DOHH2 (cell line): ENCODE data around the gene NPTN.

Source experiments
- H3F3A ChIP-seq: fragments of 200-600 bp; sonication (generic), shearing (Covaris generic); 2 replicates; pipeline ENCODE4 v1.6.0; 2016; ENCODE audit warnings: antibody characterized with exemption, mild to moderate bottlenecking; ENCODE audit not compliant: control insufficient read depth, insufficient read depth
- H3K27ac ChIP-seq: fragments of 200-600 bp; sonication (generic); 2 replicates; pipeline ENCODE4 v1.5.1; 2014; ENCODE audit warnings: low read depth, mild to moderate bottlenecking, low read length, moderate library complexity
- H3K27me3 ChIP-seq: fragments of 200-600 bp; sonication (generic); 2 replicates; pipeline ENCODE4 v1.6.1; 2014; ENCODE audit warnings: mild to moderate bottlenecking, low read length, mixed read lengths; ENCODE audit not compliant: control insufficient read depth
- H3K36me3 ChIP-seq: fragments of 200-600 bp; sonication (generic); 2 replicates; pipeline ENCODE4 v1.6.1; 2014; ENCODE audit warnings: mild to moderate bottlenecking, low read length, moderate library complexity, mixed read lengths; ENCODE audit not compliant: control insufficient read depth
- H3K4me1 ChIP-seq: fragments of 200-600 bp; sonication (generic); 2 replicates; pipeline ENCODE4 v1.6.1; 2014; ENCODE audit warnings: mild to moderate bottlenecking, low read length, mixed read lengths; ENCODE audit not compliant: control insufficient read depth
- H3K4me2 ChIP-seq: fragments of 200-600 bp; sonication (generic); 2 replicates; pipeline ENCODE4 v1.6.0; 2014; ENCODE audit warnings: mild to moderate bottlenecking, low read length, moderate library complexity
- H3K4me3 ChIP-seq: fragments of 200-600 bp; sonication (generic); 2 replicates; pipeline ENCODE4 v1.5.1; 2014; ENCODE audit warnings: mild to moderate bottlenecking, low read length, mixed read lengths
- H3K79me2 ChIP-seq: fragments of 200-600 bp; sonication (generic); 2 replicates; pipeline ENCODE4 v1.6.1; 2014; ENCODE audit warnings: mild to moderate bottlenecking, low read length, mixed read lengths; ENCODE audit not compliant: control insufficient read depth
- H3K9me2 ChIP-seq: fragments of 200-600 bp; sonication (generic); replicated peaks from 2 replicates; pipeline ENCODE4 v1.6.1; 2014; ENCODE audit warnings: mild to moderate bottlenecking, low read length, mixed read lengths; ENCODE audit not compliant: control insufficient read depth
- H3K9me3 ChIP-seq: fragments of 200-600 bp; sonication (generic); 2 replicates; pipeline ENCODE4 v1.6.1; 2014; ENCODE audit warnings: antibody characterized with exemption, low read length, mixed read lengths; ENCODE audit not compliant: control insufficient read depth, insufficient read depth
- H4K20me1 ChIP-seq: fragments of 200-600 bp; sonication (generic); 2 replicates; pipeline ENCODE4 v1.6.0; 2014; ENCODE audit warnings: low read depth, mild to moderate bottlenecking, antibody characterized with exemption, low read length, moderate library complexity; ENCODE audit not compliant: control insufficient read depth, insufficient read depth
- EZH2phosphoT487 ChIP-seq: fragments of 200-600 bp; sonication (generic); IDR thresholded peaks from 2 replicates; pipeline ENCODE4 v1.6.1; 2017; ENCODE audit warnings: borderline replicate concordance, mild to moderate bottlenecking, antibody characterized with exemption, low read length, moderate library complexity, mixed read lengths
- TF ChIP-seq, protein P1 (sequence below): fragments of 200-600 bp; sonication (generic); IDR thresholded peaks from one replicate; pipeline ENCODE4 v1.5.1; 2014; ENCODE audit warnings: antibody characterized with exemption, mild to moderate bottlenecking, low read depth, low read length; ENCODE audit not compliant: poor library complexity, severe bottlenecking

NPTN gene

DNA sequence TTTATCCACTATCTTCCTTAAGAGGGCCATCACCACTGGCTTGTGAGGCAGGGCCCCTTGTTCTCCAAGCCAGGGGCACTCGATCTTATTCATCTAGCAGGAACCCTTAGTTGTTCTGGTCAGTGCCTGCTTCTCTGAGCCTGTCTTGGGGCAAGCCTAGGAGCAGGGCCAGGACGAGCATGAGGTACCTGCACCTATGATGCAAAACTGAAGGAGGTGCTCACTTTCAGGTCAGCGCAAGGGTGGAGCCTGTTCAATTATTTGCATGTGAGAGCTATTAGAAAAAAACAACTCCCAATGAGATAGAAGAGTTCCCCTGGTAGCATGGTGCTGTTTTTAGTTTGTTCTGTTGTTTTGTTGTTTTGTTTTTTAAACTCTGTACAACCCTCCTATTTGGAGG is 46.0 kb upstream of the NPTN start:
- Histone ChIP-seq H3K36me3 (no peaks in the 10 kb centered on the region), H3K9me3 (no peaks in the 10 kb centered on the region), H3K9me2 (no peaks in the 10 kb centered on the region), H3K27ac (no peak overlapping the region), H3K4me1 (no peaks in the 10 kb centered on the region), H3K79me2 (no peaks in the 10 kb centered on the region), H3K4me3 (no peak overlapping the region), H3K27me3 (peaks cover 14% of the 10 kb centered on the region; the same call in 1 of the 2 replicates), H3F3A (no peaks in the 10 kb centered on the region), H4K20me1 (no peaks in the 10 kb centered on the region), H3K4me2 (no peak overlapping the region)
- TF ChIP-seq, protein P1, sequence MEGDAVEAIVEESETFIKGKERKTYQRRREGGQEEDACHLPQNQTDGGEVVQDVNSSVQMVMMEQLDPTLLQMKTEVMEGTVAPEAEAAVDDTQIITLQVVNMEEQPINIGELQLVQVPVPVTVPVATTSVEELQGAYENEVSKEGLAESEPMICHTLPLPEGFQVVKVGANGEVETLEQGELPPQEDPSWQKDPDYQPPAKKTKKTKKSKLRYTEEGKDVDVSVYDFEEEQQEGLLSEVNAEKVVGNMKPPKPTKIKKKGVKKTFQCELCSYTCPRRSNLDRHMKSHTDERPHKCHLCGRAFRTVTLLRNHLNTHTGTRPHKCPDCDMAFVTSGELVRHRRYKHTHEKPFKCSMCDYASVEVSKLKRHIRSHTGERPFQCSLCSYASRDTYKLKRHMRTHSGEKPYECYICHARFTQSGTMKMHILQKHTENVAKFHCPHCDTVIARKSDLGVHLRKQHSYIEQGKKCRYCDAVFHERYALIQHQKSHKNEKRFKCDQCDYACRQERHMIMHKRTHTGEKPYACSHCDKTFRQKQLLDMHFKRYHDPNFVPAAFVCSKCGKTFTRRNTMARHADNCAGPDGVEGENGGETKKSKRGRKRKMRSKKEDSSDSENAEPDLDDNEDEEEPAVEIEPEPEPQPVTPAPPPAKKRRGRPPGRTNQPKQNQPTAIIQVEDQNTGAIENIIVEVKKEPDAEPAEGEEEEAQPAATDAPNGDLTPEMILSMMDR, result no peak
- TF ChIP-seq EZH2phosphoT487, result no peak

DNA sequence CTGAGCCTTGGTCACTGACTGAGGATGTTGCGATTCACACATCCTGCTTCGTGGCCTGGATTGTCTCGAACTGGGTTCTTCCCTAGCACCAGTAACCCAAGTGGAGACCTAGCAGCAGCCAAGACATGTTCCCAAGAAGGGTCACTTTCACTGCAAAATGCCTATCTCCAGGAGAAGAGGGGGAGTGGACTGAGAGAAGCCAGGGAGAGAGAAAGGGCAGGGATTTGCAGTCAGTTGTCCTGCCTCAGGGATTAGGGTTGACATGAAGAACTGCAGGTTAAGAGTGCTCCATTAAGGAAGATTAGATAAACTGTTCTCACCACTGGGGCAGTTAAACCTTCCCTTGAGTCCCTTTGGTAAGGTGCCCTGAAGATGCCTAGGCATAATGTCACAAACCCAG is 45.3 kb upstream of the NPTN start:
- H3K4me1 ChIP-seq, result no peaks in the 10 kb centered on the region
- H3K36me3 ChIP-seq, result no peaks in the 10 kb centered on the region
- no peak overlapping the region for H3K27ac ChIP-seq
- no peaks in the 10 kb centered on the region for H4K20me1 ChIP-seq
- H3K27me3 ChIP-seq, result peaks cover 21% of the 10 kb centered on the region
- no peaks in the 10 kb centered on the region for H3K9me3 ChIP-seq
- H3K4me3 ChIP-seq, result no peak overlapping the region
- no peaks in the 10 kb centered on the region for H3K9me2 ChIP-seq
- no peak for TF ChIP-seq EZH2phosphoT487
- TF ChIP-seq, protein P1, result no peak
- H3K79me2 ChIP-seq, result no peaks in the 10 kb centered on the region
- H3F3A ChIP-seq, result no peaks in the 10 kb centered on the region
- no peak overlapping the region for H3K4me2 ChIP-seq

DNA sequence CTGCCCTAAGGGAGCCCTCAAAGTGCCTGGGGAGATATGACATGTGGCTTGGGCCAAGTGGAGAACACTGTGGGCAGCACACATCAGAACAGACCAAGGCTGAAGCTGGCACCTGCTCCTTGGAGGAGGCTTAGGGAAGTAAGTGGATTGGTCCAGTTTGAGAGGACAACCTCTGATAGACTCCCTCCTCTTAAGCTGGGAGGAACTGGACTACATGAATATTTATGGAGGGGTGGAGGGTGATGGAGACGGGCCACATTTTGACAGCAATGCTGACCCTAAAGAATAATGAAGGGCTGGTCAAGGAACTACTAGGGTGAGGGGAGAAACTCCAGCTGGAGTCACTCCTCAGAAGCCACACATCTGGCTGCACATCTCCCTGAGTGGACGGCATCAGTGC is 44.5 kb upstream of the NPTN start:
- no peaks in the 10 kb centered on the region for H3K9me3 ChIP-seq
- H4K20me1 ChIP-seq, result no peaks in the 10 kb centered on the region
- no peak for TF ChIP-seq EZH2phosphoT487
- TF ChIP-seq, protein P1, result no peak
- no peaks in the 10 kb centered on the region for H3K36me3 ChIP-seq
- no peaks in the 10 kb centered on the region for H3K79me2 ChIP-seq
- no peak overlapping the region for H3K4me2 ChIP-seq
- peaks cover 27% of the 10 kb centered on the region for H3K27me3 ChIP-seq
- H3K4me3 ChIP-seq, result no peak overlapping the region
- H3K27ac ChIP-seq, result no peak overlapping the region
- no peaks in the 10 kb centered on the region for H3K4me1 ChIP-seq
- no peaks in the 10 kb centered on the region for H3K9me2 ChIP-seq
- no peaks in the 10 kb centered on the region for H3F3A ChIP-seq
